Mucosa of rectum (tissue), 2 donors: Measurements from ENCODE around the gene LILRA6.
A peak's percentile ranks its signal among the peaks of the same experiment; 100 is the strongest.
"Not testable (repeated sequence)": the region's sequence is repeated elsewhere in the genome, so short reads cannot be mapped to it uniquely, and the experiment has no call there.

Experiments
- H3K27ac ChIP-seq, 2 donors: one replicate each; pipeline ENCODE4 v1.7.0; 2013; ENCODE audit warnings: inconsistent platforms in 2 of 2, low read depth in 2 of 2, low read length in 2 of 2
- H3K27me3 ChIP-seq, 2 donors: one replicate each; pipeline ENCODE4 v1.7.0; 2013; ENCODE audit warnings: low read length in 2 of 2; ENCODE audit not compliant: control insufficient read depth in 2 of 2, insufficient read depth in 2 of 2
- H3K36me3 ChIP-seq, 2 donors: one replicate each; pipeline ENCODE4 v1.7.0; 2013; ENCODE audit warnings: low read length in 2 of 2; ENCODE audit not compliant: control insufficient read depth in 2 of 2, insufficient read depth in 2 of 2
- H3K4me1 ChIP-seq, 2 donors: one replicate each; pipeline ENCODE4 v1.7.0; 2013; ENCODE audit warnings: low read length in 2 of 2, mild to moderate bottlenecking in 1 of 2; ENCODE audit not compliant: control insufficient read depth in 2 of 2, insufficient read depth in 2 of 2
- H3K4me3 ChIP-seq, 2 donors: one replicate each; pipeline ENCODE4 v1.7.0; 2013; ENCODE audit warnings: low read length in 2 of 2
- H3K9ac ChIP-seq, 2 donors: one replicate each; pipeline ENCODE4 v1.7.0; 2013; ENCODE audit warnings: low read length in 2 of 2, low read depth in 1 of 2, mild to moderate bottlenecking in 1 of 2
- H3K9me3 ChIP-seq, 2 donors: one replicate each; pipeline ENCODE4 v1.7.0; 2013; ENCODE audit warnings: low read length in 2 of 2; ENCODE audit not compliant: control insufficient read depth in 2 of 2
- donor health status: healthy.
- donor health status: Normal muscosa, but diverticular disease.

LILRA6 gene

GRCh38 chr19:54208784-54209057, 33.9 kb downstream of the LILRA6 start:
- Histone ChIP-seq H3K4me3 (no peak overlapping the region), H3K27me3 (no peaks in the 10 kb centered on the region), H3K4me1 (peaks cover 36 to 61% of the 10 kb centered on the region in 2 donors), H3K9ac (peak overlapping the region in 1 of 2 donors; percentile 69), H3K36me3 (peaks cover 26 to 44% of the 10 kb centered on the region in 2 donors), H3K9me3 (no peaks in the 10 kb centered on the region), H3K27ac (peak overlapping the region; percentile 82 to 87)

- no peak overlapping the region for H3K9ac ChIP-seq
Measured at GRCh38 chr19:54207983-54208783, 34.4 kb downstream of the LILRA6 start.

GRCh38 chr19:54207676-54207982, 35.0 kb downstream of the LILRA6 start:
- no peaks in the 10 kb centered on the region for H3K9me3 ChIP-seq
- H3K4me3 ChIP-seq = no peak overlapping the region
- peaks cover 44 to 70% of the 10 kb centered on the region in 2 donors for H3K4me1 ChIP-seq
- H3K36me3 ChIP-seq = peaks cover 35 to 53% of the 10 kb centered on the region in 2 donors
- H3K27me3 ChIP-seq = no peaks in the 10 kb centered on the region
- H3K27ac ChIP-seq = peak overlapping the region; percentile 67 to 73
- no peak overlapping the region for H3K9ac ChIP-seq

More at GRCh38 chr19:54207983-54208783, 34.4 kb downstream of the LILRA6 start:
- H3K4me1 ChIP-seq = peaks cover 39 to 66% of the 10 kb centered on the region in 2 donors
- no peaks in the 10 kb centered on the region for H3K9me3 ChIP-seq
- peak overlapping the region; percentile 82 to 87 for H3K27ac ChIP-seq
- no peaks in the 10 kb centered on the region for H3K27me3 ChIP-seq
- H3K36me3 ChIP-seq = peaks cover 29 to 47% of the 10 kb centered on the region in 2 donors
- no peak overlapping the region for H3K4me3 ChIP-seq

- not testable (repeated sequence) for H3K9me3 ChIP-seq, H3K9ac ChIP-seq, H3K4me3 ChIP-seq, H3K27me3 ChIP-seq
- Histone ChIP-seq H3K36me3 (peaks cover 38 to 57% of the 10 kb centered on the region in 2 donors), H3K27ac (peak overlapping the region; percentile 24 to 67), H3K4me1 (peaks cover 49 to 75% of the 10 kb centered on the region in 2 donors)
Measured at GRCh38 chr19:54207193-54207592, 35.4 kb downstream of the LILRA6 start.

- Histone ChIP-seq H3K4me1 (peaks cover 53 to 79% of the 10 kb centered on the region in 2 donors), H3K4me3 (no peak overlapping the region), H3K9me3 (no peaks in the 10 kb centered on the region), H3K27ac (peak overlapping the region; percentile 24 to 67), H3K36me3 (peaks cover 38 to 60% of the 10 kb centered on the region in 2 donors), H3K27me3 (no peaks in the 10 kb centered on the region), H3K9ac (no peak overlapping the region)
Measured at GRCh38 chr19:54206831-54207177, 35.8 kb downstream of the LILRA6 start.

- Histone ChIP-seq H3K4me1 (peaks cover 53 to 79% of the 10 kb centered on the region in 2 donors), H3K4me3 (no peak overlapping the region), H3K9me3 (no peaks in the 10 kb centered on the region), H3K9ac (no peak overlapping the region), H3K27me3 (no peaks in the 10 kb centered on the region), H3K27ac (peak overlapping the region; percentile 3 to 67), H3K36me3 (peaks cover 38 to 66% of the 10 kb centered on the region in 2 donors)
Measured at GRCh38 chr19:54206030-54206830, 36.4 kb downstream of the LILRA6 start.

- H3K4me3 ChIP-seq = no peak overlapping the region
- H3K4me1 ChIP-seq = peaks cover 45 to 68% of the 10 kb centered on the region in 2 donors
- no peaks in the 10 kb centered on the region for H3K27me3 ChIP-seq
- no peak overlapping the region for H3K27ac ChIP-seq
- H3K36me3 ChIP-seq = peaks cover 38 to 67% of the 10 kb centered on the region in 2 donors
- H3K9me3 ChIP-seq = no peaks in the 10 kb centered on the region
- peak overlapping the region in 1 of 2 donors; percentile 34 for H3K9ac ChIP-seq
Measured at GRCh38 chr19:54204767-54205468, 37.7 kb downstream of the LILRA6 start.

GRCh38 chr19:54203151-54203611, 39.4 kb downstream of the LILRA6 start:
- Histone ChIP-seq H3K4me1 (peaks cover 30 to 50% of the 10 kb centered on the region in 2 donors), H3K4me3 (peak overlapping the region in 1 of 2 donors; percentile 92), H3K9me3 (no peaks in the 10 kb centered on the region), H3K27me3 (no peaks in the 10 kb centered on the region), H3K36me3 (peaks cover 38 to 63% of the 10 kb centered on the region in 2 donors), H3K27ac (no peak overlapping the region), H3K9ac (peak overlapping the region; percentile 14 to 23)

- Histone ChIP-seq H3K4me3 (peak overlapping the region; percentile 92), H3K9ac (peak overlapping the region; percentile 85 to 95), H3K36me3 (peaks cover 31 to 53% of the 10 kb centered on the region in 2 donors), H3K27ac (no peak overlapping the region), H3K27me3 (no peaks in the 10 kb centered on the region), H3K9me3 (no peaks in the 10 kb centered on the region), H3K4me1 (peaks cover 28 to 40% of the 10 kb centered on the region in 2 donors)
Measured at GRCh38 chr19:54201980-54202379, 40.6 kb downstream of the LILRA6 start.
